HG03565 (cell line): Measurements from ENCODE around the gene LETMD1.
A peak's percentile ranks its signal among the peaks of the same experiment; 100 is the strongest.

ENCODE experiments used
- ATAC-seq: cut with Tn5 transposase; IDR thresholded peaks from one replicate; pipeline ENCODE4 v1.9.1; 2021; ENCODE audit warnings: mild to moderate bottlenecking, moderate library complexity; ENCODE audit not compliant: unreplicated experiment

Gene LETMD1

GRCh38 chr12:51025836-51026638 is 22.1 kb upstream of the LETMD1 start, which contains the start of gene SLC11A2:
Gene SLC11A2, minus strand, starts transcription at chr12:51026384. Its CDS starts 15,656 bp downstream, at chr12:51010728.
- ATAC-seq, result peak; percentile 70

GRCh38 chr12:51027342-51027835 is 20.7 kb upstream of the LETMD1 start:
- ATAC-seq, result no peak

GRCh38 chr12:51028126-51028812 is 19.9 kb upstream of the LETMD1 start:
- no peak for ATAC-seq

GRCh38 chr12:51028813-51029150 is 19.3 kb upstream of the LETMD1 start:
- ATAC-seq, result no peak

GRCh38 chr12:51033048-51033447 is 15.1 kb upstream of the LETMD1 start:
- ATAC-seq, result no peak

GRCh38 chr12:51033457-51034089 is 14.6 kb upstream of the LETMD1 start:
- no peak for ATAC-seq

GRCh38 chr12:51036279-51036678 is 11.8 kb upstream of the LETMD1 start:
- no peak for ATAC-seq

GRCh38 chr12:51048661-51049251 is 629 bp downstream of the LETMD1 start:
- no peak for ATAC-seq

GRCh38 chr12:51049525-51049924 is 1.4 kb downstream of the LETMD1 start:
- ATAC-seq, result no peak

GRCh38 chr12:51051787-51052186 is 3.7 kb downstream of the LETMD1 start:
- ATAC-seq, result no peak

- no peak for ATAC-seq
Measured at GRCh38 chr12:51055060-51055459, 6.9 kb downstream of the LETMD1 start.

GRCh38 chr12:51056242-51056641 is 8.1 kb downstream of the LETMD1 start:
- ATAC-seq, result no peak

GRCh38 chr12:51059086-51059485 is 11.0 kb downstream of the LETMD1 start:
- ATAC-seq, result no peak

- no peak for ATAC-seq
Measured at GRCh38 chr12:51062631-51063397, 14.7 kb downstream of the LETMD1 start.

GRCh38 chr12:51065530-51065929 is 17.4 kb downstream of the LETMD1 start:
- ATAC-seq, result no peak

GRCh38 chr12:51067229-51067628 is 19.1 kb downstream of the LETMD1 start:
- no peak for ATAC-seq

- ATAC-seq, result no peak
Measured at GRCh38 chr12:51067771-51068170, 19.6 kb downstream of the LETMD1 start.

- no peak for ATAC-seq
Measured at GRCh38 chr12:51070004-51070403, 21.9 kb downstream of the LETMD1 start.

- no peak for ATAC-seq
Measured at GRCh38 chr12:51071663-51072062, 23.5 kb downstream of the LETMD1 start.

- ATAC-seq, result no peak
Measured at GRCh38 chr12:51075390-51075789, 27.3 kb downstream of the LETMD1 start.
